Hematopoietic multipotent progenitor cell treated with erythropoietin and hydrocortisone succinate and interleukin-3 and kit ligand, for 8 days (in vitro differentiated cells): ENCODE results near the gene RRAD.
"Not testable (repeated sequence)": the region's sequence is repeated elsewhere in the genome, so short reads cannot be mapped to it uniquely, and the experiment has no call there.

Experiments
- DNase-seq: peaks from one replicate; pipeline ENCODE4 v3.0.0-alpha.2; 2015

The RRAD gene

GRCh38 chr16:66898207-66898606, 27.1 kb downstream of the RRAD start:
- no peak for DNase-seq

GRCh38 chr16:66896682-66897081, 28.7 kb downstream of the RRAD start:
- not testable (repeated sequence) for DNase-seq

- no peak for DNase-seq
Observed at GRCh38 chr16:66895999-66896398, 29.3 kb downstream of the RRAD start.

- DNase-seq, result no peak
Observed at GRCh38 chr16:66895689-66895979, 29.7 kb downstream of the RRAD start.

- peak; percentile 80 for DNase-seq
Observed at GRCh38 chr16:66894948-66895688, 30.2 kb downstream of the RRAD start.

- DNase-seq, result no peak
Observed at GRCh38 chr16:66894055-66894454, 31.3 kb downstream of the RRAD start.

- DNase-seq, result no peak
Observed at GRCh38 chr16:66891797-66892196, 33.5 kb downstream of the RRAD start.

- DNase-seq, result no peak
Observed at GRCh38 chr16:66891360-66891759, 34.0 kb downstream of the RRAD start.

- no peak for DNase-seq
Observed at GRCh38 chr16:66890799-66891198, 34.5 kb downstream of the RRAD start.

GRCh38 chr16:66889622-66890021, 35.7 kb downstream of the RRAD start:
- DNase-seq, result no peak

GRCh38 chr16:66888647-66889615, 36.4 kb downstream of the RRAD start:
- no peak for DNase-seq

GRCh38 chr16:66886914-66887313, 38.4 kb downstream of the RRAD start:
- peak; percentile 58 for DNase-seq

GRCh38 chr16:66886321-66886720, 39.0 kb downstream of the RRAD start:
- DNase-seq, result no peak

GRCh38 chr16:66885491-66885890, 39.8 kb downstream of the RRAD start:
- no peak for DNase-seq

GRCh38 chr16:66882702-66883101, 42.6 kb downstream of the RRAD start:
- no peak for DNase-seq

- DNase-seq, result no peak
Observed at GRCh38 chr16:66881964-66882508, 43.3 kb downstream of the RRAD start.

- no peak for DNase-seq
Observed at GRCh38 chr16:66881560-66881959, 43.8 kb downstream of the RRAD start.

GRCh38 chr16:66881014-66881417, 44.3 kb downstream of the RRAD start:
- DNase-seq, result peak; percentile 20

- peak; percentile 96 for DNase-seq
Observed at GRCh38 chr16:66880288-66881013, 44.9 kb downstream of the RRAD start, which contains the start of gene PDP2. Gene PDP2, plus strand, starts transcription at chr16:66880515. Its CDS starts 3,770 bp downstream, at chr16:66884285.

- DNase-seq, result no peak
Observed at GRCh38 chr16:66878067-66878466, 47.3 kb downstream of the RRAD start.

- no peak for DNase-seq
Observed at GRCh38 chr16:66874079-66874775, 51.1 kb downstream of the RRAD start.

GRCh38 chr16:66873685-66874055, 51.7 kb downstream of the RRAD start:
- peak; percentile 25 for DNase-seq
